HG03097 (cell line): ENCODE data around the gene LCE6A.

Source experiments
- ATAC-seq: cut with Tn5 transposase; IDR thresholded peaks from one replicate; pipeline ENCODE4 v1.9.1; 2021; ENCODE audit not compliant: unreplicated experiment, low FRiP score

LCE6A gene

GRCh38 chr1:152871731-152872126, 29.1 kb downstream of the LCE6A start:
- no peak for ATAC-seq

- no peak for ATAC-seq
These were observed 30.8 kb downstream of the LCE6A start for GRCh38 chr1:152873495-152873894.

DNA sequence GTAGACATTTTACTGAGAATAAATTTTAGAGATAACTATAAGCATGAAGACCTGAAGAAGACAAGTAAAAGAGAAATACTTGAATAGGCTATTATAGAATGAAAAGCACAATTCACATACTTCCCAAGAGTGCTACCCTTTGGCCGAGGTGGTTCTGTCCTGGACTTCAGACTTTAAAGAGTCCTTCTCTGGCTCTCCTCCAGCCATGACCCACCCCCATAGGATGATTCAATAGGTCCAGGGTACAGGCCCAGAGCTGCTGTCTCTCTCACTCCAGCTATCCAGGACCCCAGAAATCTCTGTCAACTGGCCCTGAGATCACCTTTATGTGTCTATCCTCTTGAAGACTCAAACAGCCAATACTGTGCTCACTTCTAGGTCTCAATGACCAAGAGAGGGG, 34.2 kb downstream of the LCE6A start:
- ATAC-seq = no peak

GRCh38 chr1:152878042-152878441, 35.4 kb downstream of the LCE6A start, which contains the start of gene SMCP:
TSS of gene SMCP (plus strand) at chr1:152878322. CDS start at chr1:152884423, 6,101 bp downstream.
- no peak for ATAC-seq

DNA sequence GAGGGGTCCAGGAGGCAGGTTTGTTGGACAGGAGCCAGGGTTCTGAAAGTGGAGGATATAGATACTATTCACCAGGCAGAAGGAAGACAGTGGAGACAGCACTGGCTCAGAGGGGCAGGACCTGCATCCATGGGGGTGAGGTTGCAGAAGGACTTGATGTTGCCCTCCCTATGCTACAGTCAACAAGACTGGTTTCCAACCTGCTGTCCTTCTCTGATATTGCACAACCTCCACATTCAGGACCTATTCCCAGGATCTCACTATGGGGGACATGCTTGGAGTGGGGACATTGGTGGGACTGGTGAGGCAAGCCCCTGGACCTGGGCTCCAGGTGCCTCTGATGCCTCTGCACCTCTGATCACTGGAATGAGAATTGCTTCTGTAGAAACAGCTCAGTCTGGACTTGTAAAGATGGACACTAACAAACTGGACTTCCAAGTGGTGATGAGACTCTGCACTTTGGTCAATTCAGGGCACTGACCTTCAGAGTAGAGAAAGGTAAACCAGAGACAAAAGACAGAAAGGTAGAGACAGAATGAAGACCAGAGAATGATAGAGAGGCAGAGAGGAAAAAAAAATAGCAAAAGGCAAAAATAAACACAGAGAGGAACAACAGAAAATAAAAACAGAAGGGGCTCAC, 37.0 kb downstream of the LCE6A start:
- ATAC-seq = no peak

GRCh38 chr1:152880316-152880715, 37.7 kb downstream of the LCE6A start:
- no peak for ATAC-seq

- ATAC-seq = no peak
These were observed 38.3 kb downstream of the LCE6A start for GRCh38 chr1:152880907-152881306.

GRCh38 chr1:152884085-152884484, 41.4 kb downstream of the LCE6A start:
- ATAC-seq = no peak

DNA sequence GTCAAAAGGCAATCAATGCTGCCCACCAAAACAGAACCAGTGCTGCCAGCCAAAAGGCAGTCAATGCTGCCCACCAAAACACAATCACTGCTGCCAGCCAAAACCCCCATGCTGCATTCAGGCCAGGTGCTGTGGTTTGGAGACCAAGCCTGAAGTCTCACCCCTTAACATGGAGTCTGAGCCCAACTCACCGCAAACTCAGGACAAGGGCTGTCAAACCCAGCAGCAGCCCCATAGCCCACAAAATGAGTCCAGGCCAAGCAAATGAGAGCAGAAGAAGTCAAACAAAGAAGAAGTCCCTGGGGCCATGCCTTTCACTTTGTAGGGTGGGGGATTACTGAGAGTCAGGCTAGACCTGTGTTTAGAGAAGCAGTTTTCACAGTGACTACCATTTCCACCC, 41.9 kb downstream of the LCE6A start:
- no peak for ATAC-seq

- no peak for ATAC-seq
These were observed 42.4 kb downstream of the LCE6A start for GRCh38 chr1:152884966-152885624.

DNA sequence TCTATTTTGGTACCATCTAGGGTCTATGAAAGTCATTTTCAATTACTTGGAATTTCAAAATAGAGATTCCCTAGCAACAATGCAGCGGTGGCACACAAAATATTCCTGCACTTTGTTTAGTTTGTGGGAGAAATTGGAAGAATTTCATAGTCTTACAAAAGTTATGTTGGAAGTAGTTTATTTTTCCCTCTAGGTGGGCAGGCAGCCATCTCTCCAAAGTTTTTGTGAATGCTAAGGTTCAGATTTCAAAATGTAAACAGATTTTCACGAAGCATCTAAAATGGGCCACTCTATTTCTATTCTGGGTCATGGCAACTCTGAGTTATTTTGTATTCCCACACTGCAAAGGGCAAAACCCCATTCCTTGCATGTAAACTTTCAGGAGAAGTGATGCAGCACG, 43.4 kb downstream of the LCE6A start:
- no peak for ATAC-seq

- no peak for ATAC-seq
These were observed 44.2 kb downstream of the LCE6A start for GRCh38 chr1:152886758-152887409.

DNA sequence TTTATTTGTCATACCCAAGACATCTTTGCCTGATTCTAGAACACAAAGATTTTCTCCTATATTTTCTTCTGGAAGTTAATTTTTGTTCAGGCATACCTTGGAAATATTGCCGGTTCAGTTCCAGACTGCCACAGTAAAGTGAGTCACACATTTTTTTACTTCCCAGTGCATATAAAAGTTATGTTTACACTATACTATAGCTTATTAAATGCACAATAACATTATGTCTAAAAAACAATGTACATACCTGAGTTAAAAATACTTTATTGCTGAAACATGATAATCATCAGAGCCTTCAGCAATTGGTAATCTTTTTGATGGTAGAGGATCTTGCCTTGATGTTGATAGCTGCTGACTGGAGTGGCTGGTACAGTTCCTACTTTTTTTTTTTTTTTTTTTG, 45.5 kb downstream of the LCE6A start:
- no peak for ATAC-seq
